NCI-H1048 (cell line): ENCODE measurements around the gene OR52M1.

ENCODE experiments used
- DNase-seq: peaks from one replicate; lab custom pipeline; 2025; lab: John Stamatoyannopoulos, UW

Gene OR52M1

GRCh38 chr11:4569075-4569474 lies 24.1 kb downstream of the OR52M1 start:
- DNase-seq, result no peak

GRCh38 chr11:4576880-4577279 lies 31.9 kb downstream of the OR52M1 start:
- no peak for DNase-seq

- no peak for DNase-seq
These were observed 32.8 kb downstream of the OR52M1 start for GRCh38 chr11:4577761-4578160.

GRCh38 chr11:4578624-4579023 lies 33.6 kb downstream of the OR52M1 start:
- no peak for DNase-seq

- no peak for DNase-seq
These were observed 35.1 kb downstream of the OR52M1 start for GRCh38 chr11:4580124-4580523.

GRCh38 chr11:4581443-4581842 lies 36.5 kb downstream of the OR52M1 start, which contains the start of gene OR52I2:
Gene OR52I2 (plus strand): TSS chr11:4581743.
- DNase-seq, result no peak

GRCh38 chr11:4589017-4589416 lies 44.0 kb downstream of the OR52M1 start:
- DNase-seq, result no peak

GRCh38 chr11:4593739-4594138 lies 48.7 kb downstream of the OR52M1 start, which contains the start of gene OR52I1:
Gene OR52I1 (plus strand): TSS chr11:4594039. CDS start chr11:4594039, 0 bp downstream.
- no peak for DNase-seq
